SK-N-SH treated with all-trans-retinoic acid at 6 μM for 48 hours (cell line): Measurements from ENCODE around the gene NSD1.

Experiments used
- ATAC-seq: fragments of 200-7000 bp; cut with Tn5 transposase; 3 replicates; pipeline ENCODE4 v1.9.1; 2020; ENCODE audit warnings: mild to moderate bottlenecking, moderate library complexity
- ARNTL ChIP-seq: fragments of 450-650 bp; formaldehyde crosslinking; IDR thresholded peaks from 2 replicates; pipeline ENCODE4 v1.5.0; 2020; ENCODE audit warnings: low read depth, mild to moderate bottlenecking, moderate library complexity, borderline replicate concordance
- BACH2 ChIP-seq: fragments of 250-450 bp; sonication (Bioruptor Pico); IDR thresholded peaks from 2 replicates; pipeline ENCODE4 v1.9.0; 2021; ENCODE audit warnings: mild to moderate bottlenecking, borderline replicate concordance
- CREB5 ChIP-seq: fragments of 250-450 bp; sonication (Bioruptor Pico); IDR thresholded peaks from 2 replicates; pipeline ENCODE4 v1.5.1; 2020; ENCODE audit warnings: low read depth, mild to moderate bottlenecking, moderate library complexity
- CSDC2 ChIP-seq: fragments of 250-450 bp; sonication (Bioruptor Pico); IDR thresholded peaks from 2 replicates; pipeline ENCODE4 v1.5.0; 2020; ENCODE audit warnings: mild to moderate bottlenecking, moderate library complexity
- CSRNP3 ChIP-seq: fragments of 250-450 bp; sonication (Bioruptor Pico); IDR thresholded peaks from 2 replicates; pipeline ENCODE4 v1.5.1; 2021; ENCODE audit warnings: mild to moderate bottlenecking, moderate library complexity
- ESRRG ChIP-seq: fragments of 250-450 bp; sonication (Bioruptor Pico); IDR thresholded peaks from 2 replicates; pipeline ENCODE4 v1.6.1; 2021; ENCODE audit warnings: mild to moderate bottlenecking
- GLIS3 ChIP-seq: fragments of 250-450 bp; sonication (Bioruptor Pico); IDR thresholded peaks from 2 replicates; pipeline ENCODE4 v1.5.0; 2020; ENCODE audit warnings: mild to moderate bottlenecking, moderate library complexity
- ISL1 ChIP-seq: fragments of 250-450 bp; sonication (Bioruptor Pico); IDR thresholded peaks from 2 replicates; pipeline ENCODE4 v2.1.2; 2022; ENCODE audit warnings: mild to moderate bottlenecking, moderate library complexity
- OSR1 ChIP-seq: fragments of 250-450 bp; sonication (Bioruptor Pico); IDR thresholded peaks from 2 replicates; pipeline ENCODE4 v1.8.0; 2022; ENCODE audit warnings: moderate library complexity, mild to moderate bottlenecking, inconsistent platforms
- PPARA ChIP-seq: fragments of 250-450 bp; sonication (Bioruptor Pico); IDR thresholded peaks from 2 replicates; pipeline ENCODE4 v1.5.0; 2020; ENCODE audit warnings: mild to moderate bottlenecking, borderline replicate concordance
- RARB ChIP-seq: fragments of 250-450 bp; sonication (Bioruptor Pico); IDR thresholded peaks from 2 replicates; pipeline ENCODE4 v1.8.0; 2021; ENCODE audit warnings: mild to moderate bottlenecking, moderate library complexity
- SNAI2 ChIP-seq: fragments of 250-450 bp; sonication (Bioruptor Pico); IDR thresholded peaks from 2 replicates; pipeline ENCODE4 v1.5.0; 2020; ENCODE audit warnings: mild to moderate bottlenecking, moderate library complexity
- TCF4 ChIP-seq: fragments of 250-450 bp; sonication (Bioruptor Pico); IDR thresholded peaks from 2 replicates; pipeline ENCODE4 v1.8.0; 2021; ENCODE audit warnings: mild to moderate bottlenecking, moderate library complexity, borderline replicate concordance
- TOX ChIP-seq: fragments of 250-450 bp; sonication (Bioruptor Pico); IDR thresholded peaks from 2 replicates; pipeline ENCODE4 v1.8.0; 2021; ENCODE audit warnings: mild to moderate bottlenecking, moderate library complexity, borderline replicate concordance
- ZC3H10 ChIP-seq: fragments of 250-450 bp; sonication (Bioruptor Pico); IDR thresholded peaks from 2 replicates; pipeline ENCODE4 v1.5.1; 2021; ENCODE audit warnings: mild to moderate bottlenecking, moderate library complexity
- ZFP3 ChIP-seq: fragments of 250-450 bp; sonication (Bioruptor Pico); IDR thresholded peaks from 2 replicates; pipeline ENCODE4 v1.5.0; 2020; ENCODE audit warnings: mild to moderate bottlenecking, moderate library complexity
- ZFP30 ChIP-seq: fragments of 450-650 bp; formaldehyde crosslinking; IDR thresholded peaks from 2 replicates; pipeline ENCODE4 v1.5.0; 2022; ENCODE audit warnings: mild to moderate bottlenecking, moderate library complexity
- ZNF565 ChIP-seq: fragments of 450-650 bp; formaldehyde crosslinking; conservative IDR thresholded peaks from 2 replicates; pipeline ENCODE4 v1.5.0; 2020; ENCODE audit warnings: low read depth, mild to moderate bottlenecking, moderate library complexity
- ZNF70 ChIP-seq: fragments of 450-650 bp; formaldehyde crosslinking; IDR thresholded peaks from 2 replicates; pipeline ENCODE4 v1.5.0; 2020; ENCODE audit warnings: mild to moderate bottlenecking, moderate library complexity
- ZNF8 ChIP-seq: fragments of 450-650 bp; formaldehyde crosslinking; IDR thresholded peaks from 2 replicates; pipeline ENCODE4 v1.5.0; 2020; ENCODE audit warnings: mild to moderate bottlenecking, moderate library complexity
- TF ChIP-seq, protein P1 (sequence below): fragments of 250-450 bp; sonication (Bioruptor Pico); IDR thresholded peaks from 2 replicates; pipeline ENCODE4 v1.8.0; 2021; ENCODE audit warnings: low read depth, mild to moderate bottlenecking, moderate library complexity, borderline replicate concordance

NSD1 gene

GRCh38 chr5:177096162-177097015 is 37.2 kb upstream of the NSD1 start:
- TF ChIP-seq RARB (CRISPR knock-in tag) (no peak), ISL1 (CRISPR knock-in tag) (no peak), CSRNP3 (no peak)
- peak; percentile 22 for ATAC-seq

- ATAC-seq, result no peak
- TF ChIP-seq ESRRG (CRISPR knock-in tag) (no peak), CSRNP3 (no peak), PPARA (CRISPR knock-in tag) (no peak), ZNF565 (no peak), ZFP3 (CRISPR knock-in tag) (no peak), GLIS3 (no peak), OSR1 (CRISPR knock-in tag) (no peak), CREB5 (CRISPR knock-in tag) (no peak), ZNF8 (no peak), TOX (CRISPR knock-in tag) (no peak), TCF4 (no peak), ZFP30 (CRISPR knock-in tag) (no peak), ZNF70 (CRISPR knock-in tag) (no peak), ARNTL (CRISPR knock-in tag) (no peak), SNAI2 (no peak)
- TF ChIP-seq, protein P1, sequence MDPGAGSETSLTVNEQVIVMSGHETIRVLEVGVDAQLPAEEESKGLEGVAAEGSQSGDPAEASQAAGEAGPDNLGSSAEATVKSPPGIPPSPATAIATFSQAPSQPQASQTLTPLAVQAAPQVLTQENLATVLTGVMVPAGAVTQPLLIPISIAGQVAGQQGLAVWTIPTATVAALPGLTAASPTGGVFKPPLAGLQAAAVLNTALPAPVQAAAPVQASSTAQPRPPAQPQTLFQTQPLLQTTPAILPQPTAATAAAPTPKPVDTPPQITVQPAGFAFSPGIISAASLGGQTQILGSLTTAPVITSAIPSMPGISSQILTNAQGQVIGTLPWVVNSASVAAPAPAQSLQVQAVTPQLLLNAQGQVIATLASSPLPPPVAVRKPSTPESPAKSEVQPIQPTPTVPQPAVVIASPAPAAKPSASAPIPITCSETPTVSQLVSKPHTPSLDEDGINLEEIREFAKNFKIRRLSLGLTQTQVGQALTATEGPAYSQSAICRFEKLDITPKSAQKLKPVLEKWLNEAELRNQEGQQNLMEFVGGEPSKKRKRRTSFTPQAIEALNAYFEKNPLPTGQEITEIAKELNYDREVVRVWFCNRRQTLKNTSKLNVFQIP (CRISPR knock-in tag), result no peak
- TF ChIP-seq, all 23 proteins: peak for 0
Measured at GRCh38 chr5:177097016-177097985, 36.3 kb upstream of the NSD1 start.

DNA sequence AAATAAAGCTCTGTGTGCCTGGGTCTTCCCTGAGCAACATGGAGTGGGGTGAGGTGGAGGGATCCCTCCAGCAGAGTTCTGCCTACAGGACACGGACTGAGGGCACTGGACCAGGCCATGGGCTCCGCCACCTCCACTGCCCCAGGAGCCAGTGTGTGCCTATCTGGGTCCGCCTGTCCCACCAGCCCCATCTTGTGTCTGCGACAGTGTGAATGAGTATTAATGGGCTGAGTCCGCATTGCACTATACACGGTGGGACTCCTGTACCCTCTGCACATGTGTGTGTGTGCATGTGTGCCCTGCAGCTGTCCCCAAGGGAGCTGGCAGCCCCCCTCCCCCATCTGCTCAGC is 35.5 kb upstream of the NSD1 start:
- ATAC-seq, result peak; percentile 9; the same call in 2 of the 3 replicates
- TF ChIP-seq PPARA (CRISPR knock-in tag), result no peak
- no peak for TF ChIP-seq GLIS3
- no peak for TF ChIP-seq ZC3H10
- TF ChIP-seq, protein P1 (CRISPR knock-in tag), result no peak
- no peak for TF ChIP-seq CSDC2 (CRISPR knock-in tag)
- no peak for TF ChIP-seq OSR1 (CRISPR knock-in tag)
- no peak for TF ChIP-seq CSRNP3
- TF ChIP-seq ISL1 (CRISPR knock-in tag), result no peak
- TF ChIP-seq SNAI2, result no peak
- TF ChIP-seq BACH2 (CRISPR knock-in tag), result no peak
- TF ChIP-seq TCF4, result no peak
- TF ChIP-seq ESRRG (CRISPR knock-in tag), result no peak
- TF ChIP-seq ZFP30 (CRISPR knock-in tag), result no peak
